Fibroblast of skin of abdomen (primary cell): ENCODE measurements around the gene ACR. TPM values are rescaled to one million over a fixed set of nuclear protein-coding genes. Genes with fewer than 3 reads are reported as not detected.

Experiments
- DNase-seq: peaks from one replicate; pipeline ENCODE4 v3.0.0-alpha.2; 2013
- polyA plus RNA-seq, 2 experiments: library from polyadenylated mRNA; unstranded; fragments of 120-200 nt; gene quantifications; one replicate each; pipeline ENCODE4 v1.2.1, GENCODE V29; 2013; ENCODE audit not compliant: insufficient read length in 2 of 2

ACR gene
- 0.15 TPM for polyA plus RNA-seq (2013, experiment 1 of 2; ENCODE audit: insufficient read length)
- polyA plus RNA-seq (2013, experiment 2 of 2; ENCODE audit: insufficient read length), result 0.14 TPM

- no peak for DNase-seq
Observed at GRCh38 chr22:50737728-50738648, at the start of gene ACR. ACR (plus strand) TSS chr22:50738204; CDS start chr22:50738236, 32 bp downstream.

- DNase-seq, result no peak
Observed at GRCh38 chr22:50688448-50688847, 49.6 kb upstream of the ACR start.

- peak; percentile 23 for DNase-seq
Observed at GRCh38 chr22:50691521-50691920, 46.5 kb upstream of the ACR start.

- DNase-seq, result no peak
Observed at GRCh38 chr22:50693462-50693861, 44.5 kb upstream of the ACR start.

GRCh38 chr22:50694099-50694605, 43.9 kb upstream of the ACR start:
- DNase-seq, result no peak

GRCh38 chr22:50694766-50695420, 43.1 kb upstream of the ACR start:
- DNase-seq, result no peak

- DNase-seq, result no peak
Observed at GRCh38 chr22:50695421-50696250, 42.4 kb upstream of the ACR start.

- DNase-seq, result no peak
Observed at GRCh38 chr22:50696251-50696798, 41.7 kb upstream of the ACR start.

GRCh38 chr22:50696799-50697561, 41.0 kb upstream of the ACR start:
- peak; percentile 25 for DNase-seq

- DNase-seq, result no peak
Observed at GRCh38 chr22:50697667-50698506, 40.1 kb upstream of the ACR start.

- no peak for DNase-seq
Observed at GRCh38 chr22:50698546-50698945, 39.5 kb upstream of the ACR start.

- no peak for DNase-seq
Observed at GRCh38 chr22:50699001-50699755, 38.8 kb upstream of the ACR start.

GRCh38 chr22:50699756-50700386, 38.1 kb upstream of the ACR start:
- no peak for DNase-seq

- DNase-seq, result no peak
Observed at GRCh38 chr22:50700387-50701075, 37.5 kb upstream of the ACR start.

GRCh38 chr22:50701076-50701419, 37.0 kb upstream of the ACR start:
- no peak for DNase-seq

- no peak for DNase-seq
Observed at GRCh38 chr22:50701428-50702154, 36.4 kb upstream of the ACR start.

- no peak for DNase-seq
Observed at GRCh38 chr22:50702261-50702671, 35.7 kb upstream of the ACR start.
